OCI-LY7 (cell line): ENCODE data around the gene CHL1.

Experiments
- EZH2phosphoT487 ChIP-seq: fragments of 200-600 bp; sonication (generic); IDR thresholded peaks from 2 replicates; pipeline ENCODE4 v1.6.1; 2018; ENCODE audit warnings: low read depth, borderline replicate concordance, mild to moderate bottlenecking, mixed run types, antibody characterized with exemption, low read length, moderate library complexity, mixed read lengths
- TF ChIP-seq, protein P1 (sequence below): fragments of 200-600 bp; sonication (generic); conservative IDR thresholded peaks from 2 replicates; pipeline ENCODE4 v1.5.1; 2014; ENCODE audit warnings: mild to moderate bottlenecking, antibody characterized with exemption, low read length, moderate library complexity, mixed read lengths

DNA sequence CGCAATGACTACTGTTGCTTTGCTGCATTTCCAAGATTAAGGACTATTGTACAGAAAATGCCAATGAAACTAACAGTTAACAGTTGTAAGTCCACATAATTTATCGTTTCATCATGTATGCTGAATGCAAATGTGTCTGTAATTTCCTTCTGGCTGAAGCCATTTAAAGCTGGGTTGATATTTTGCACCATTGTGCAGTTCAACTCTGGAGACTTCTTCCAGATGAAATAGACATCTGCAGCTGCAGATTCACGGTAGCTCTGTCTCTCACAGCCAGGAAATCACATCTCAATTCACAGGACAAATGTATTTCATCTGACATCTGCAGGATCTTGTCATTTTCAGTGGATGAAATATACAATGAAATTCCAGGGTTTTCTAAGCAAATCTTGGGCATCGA, 145.4 kb downstream of the CHL1 start:
- TF ChIP-seq, protein P1, sequence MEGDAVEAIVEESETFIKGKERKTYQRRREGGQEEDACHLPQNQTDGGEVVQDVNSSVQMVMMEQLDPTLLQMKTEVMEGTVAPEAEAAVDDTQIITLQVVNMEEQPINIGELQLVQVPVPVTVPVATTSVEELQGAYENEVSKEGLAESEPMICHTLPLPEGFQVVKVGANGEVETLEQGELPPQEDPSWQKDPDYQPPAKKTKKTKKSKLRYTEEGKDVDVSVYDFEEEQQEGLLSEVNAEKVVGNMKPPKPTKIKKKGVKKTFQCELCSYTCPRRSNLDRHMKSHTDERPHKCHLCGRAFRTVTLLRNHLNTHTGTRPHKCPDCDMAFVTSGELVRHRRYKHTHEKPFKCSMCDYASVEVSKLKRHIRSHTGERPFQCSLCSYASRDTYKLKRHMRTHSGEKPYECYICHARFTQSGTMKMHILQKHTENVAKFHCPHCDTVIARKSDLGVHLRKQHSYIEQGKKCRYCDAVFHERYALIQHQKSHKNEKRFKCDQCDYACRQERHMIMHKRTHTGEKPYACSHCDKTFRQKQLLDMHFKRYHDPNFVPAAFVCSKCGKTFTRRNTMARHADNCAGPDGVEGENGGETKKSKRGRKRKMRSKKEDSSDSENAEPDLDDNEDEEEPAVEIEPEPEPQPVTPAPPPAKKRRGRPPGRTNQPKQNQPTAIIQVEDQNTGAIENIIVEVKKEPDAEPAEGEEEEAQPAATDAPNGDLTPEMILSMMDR: no peak
- TF ChIP-seq EZH2phosphoT487: no peak
